ENCODE results near the gene UPF2.

The UPF2 gene

DNA sequence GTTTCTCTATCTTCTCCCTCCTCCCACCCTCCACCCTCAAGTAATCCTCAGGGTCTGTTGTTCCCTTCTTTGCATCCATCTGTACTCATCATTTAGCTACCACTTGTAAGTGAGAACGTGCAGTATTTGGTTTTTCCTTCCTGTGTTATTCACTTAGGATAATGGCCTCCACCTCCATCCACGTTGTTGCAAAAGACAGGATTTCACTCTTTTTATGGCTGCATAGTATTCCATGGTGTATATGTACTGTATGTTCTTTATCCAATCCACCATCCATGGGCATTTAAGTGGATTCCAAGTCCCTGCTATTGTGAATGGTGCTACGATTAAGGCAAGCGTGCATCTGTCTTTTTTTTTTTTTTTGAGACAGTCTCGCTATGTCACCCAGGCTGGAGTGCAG is 147.0 kb downstream of the UPF2 start:
- TF ChIP-seq GATA2 (IDR thresholded peaks at IDR 0.05; ENCODE audit: low read depth, low read length) = no peak
- TF ChIP-seq GATA3 (IDR thresholded peaks at IDR 0.05; ENCODE audit: low read depth, low read length) = no peak

DNA sequence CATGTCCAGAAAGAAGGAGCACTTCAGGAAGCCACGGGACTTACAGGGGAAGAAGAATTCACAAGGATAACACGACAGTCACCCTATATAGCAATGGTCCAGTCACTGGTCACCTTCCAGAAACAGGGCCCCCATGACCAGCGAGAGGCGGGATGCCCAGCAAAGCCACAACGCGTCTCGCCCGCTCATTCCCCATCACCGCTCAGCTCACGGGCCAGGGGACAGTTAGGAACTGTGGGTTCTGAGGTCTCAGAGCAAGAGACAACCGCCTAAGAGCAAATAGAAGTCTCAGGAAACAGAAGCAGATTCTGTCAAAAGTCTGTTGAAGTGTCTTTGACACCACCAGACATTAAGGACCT is 147.5 kb downstream of the UPF2 start:
- TF ChIP-seq GATA2 (IDR thresholded peaks at IDR 0.05; ENCODE audit: low read depth, low read length) (no peak), GATA3 (IDR thresholded peaks at IDR 0.05; ENCODE audit: low read depth, low read length) (no peak)

DNA sequence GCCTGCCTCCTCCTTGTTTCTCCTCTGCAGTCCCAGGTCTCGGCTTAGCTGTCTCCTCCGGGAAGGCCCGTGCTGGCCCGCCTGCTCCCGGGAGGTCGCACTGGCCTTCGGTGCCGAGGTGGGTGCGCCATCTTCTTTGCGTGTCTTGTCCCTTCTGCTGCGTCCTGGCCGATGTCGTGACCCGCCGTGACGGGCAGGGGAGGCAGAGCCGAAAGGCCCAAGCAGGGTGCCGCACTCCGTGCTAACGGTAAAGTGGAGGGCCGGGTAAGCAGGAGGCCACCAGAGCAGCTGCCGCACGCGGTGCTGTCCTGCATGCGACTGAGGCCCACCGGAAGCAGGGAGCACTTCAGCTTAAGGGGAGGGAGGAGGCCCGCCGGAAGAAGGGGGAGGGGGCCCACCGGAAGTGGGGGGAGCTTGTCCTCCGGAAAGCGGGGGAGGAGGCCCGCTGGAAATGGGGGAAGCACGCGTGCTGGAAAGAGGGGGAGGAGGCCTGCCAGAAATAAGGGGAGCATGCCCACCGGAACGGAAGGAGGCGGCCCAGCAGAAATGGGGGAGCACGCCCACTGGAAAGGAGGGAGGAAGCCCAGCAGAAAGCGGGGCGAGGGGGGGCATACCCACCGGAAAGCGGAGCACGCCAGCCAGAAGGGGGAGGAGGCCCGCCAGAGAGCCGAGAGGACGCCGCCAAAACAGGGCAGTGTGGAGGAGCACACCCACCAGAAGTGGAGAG is 148.1 kb downstream of the UPF2 start:
- no peak for TF ChIP-seq GATA3 (IDR thresholded peaks at IDR 0.05; ENCODE audit: low read depth, low read length)
- no peak for TF ChIP-seq GATA2 (IDR thresholded peaks at IDR 0.05; ENCODE audit: low read depth, low read length)

DNA sequence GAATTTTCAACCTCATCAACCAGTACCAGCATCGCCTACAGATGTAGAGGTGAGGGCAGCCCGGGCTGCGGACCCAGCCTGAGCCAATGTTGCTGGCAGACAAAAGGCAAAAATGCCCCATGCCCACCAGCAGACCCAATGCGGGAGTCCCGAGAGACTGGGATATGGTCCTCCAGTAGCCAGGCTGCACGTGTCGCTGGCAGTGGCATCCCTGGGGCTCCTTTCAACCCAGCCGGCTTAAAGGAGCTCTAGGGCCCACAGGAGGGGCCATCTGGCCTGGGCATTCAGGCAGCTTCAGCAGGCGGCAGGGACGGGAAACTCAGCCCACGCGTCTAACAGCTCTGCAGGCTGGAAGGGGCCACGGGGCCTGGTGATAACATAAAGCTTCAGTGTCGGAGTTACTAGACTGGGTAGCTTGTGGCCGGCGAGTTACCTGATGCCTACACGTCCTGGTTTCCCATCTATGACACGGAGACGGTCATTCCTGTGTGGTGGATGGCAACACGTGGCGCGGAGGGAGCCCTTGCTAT is 148.8 kb downstream of the UPF2 start:
- TF ChIP-seq GATA2 (IDR thresholded peaks at IDR 0.05; ENCODE audit: low read depth, low read length) = no peak
- no peak for TF ChIP-seq GATA3 (IDR thresholded peaks at IDR 0.05; ENCODE audit: low read depth, low read length)

DNA sequence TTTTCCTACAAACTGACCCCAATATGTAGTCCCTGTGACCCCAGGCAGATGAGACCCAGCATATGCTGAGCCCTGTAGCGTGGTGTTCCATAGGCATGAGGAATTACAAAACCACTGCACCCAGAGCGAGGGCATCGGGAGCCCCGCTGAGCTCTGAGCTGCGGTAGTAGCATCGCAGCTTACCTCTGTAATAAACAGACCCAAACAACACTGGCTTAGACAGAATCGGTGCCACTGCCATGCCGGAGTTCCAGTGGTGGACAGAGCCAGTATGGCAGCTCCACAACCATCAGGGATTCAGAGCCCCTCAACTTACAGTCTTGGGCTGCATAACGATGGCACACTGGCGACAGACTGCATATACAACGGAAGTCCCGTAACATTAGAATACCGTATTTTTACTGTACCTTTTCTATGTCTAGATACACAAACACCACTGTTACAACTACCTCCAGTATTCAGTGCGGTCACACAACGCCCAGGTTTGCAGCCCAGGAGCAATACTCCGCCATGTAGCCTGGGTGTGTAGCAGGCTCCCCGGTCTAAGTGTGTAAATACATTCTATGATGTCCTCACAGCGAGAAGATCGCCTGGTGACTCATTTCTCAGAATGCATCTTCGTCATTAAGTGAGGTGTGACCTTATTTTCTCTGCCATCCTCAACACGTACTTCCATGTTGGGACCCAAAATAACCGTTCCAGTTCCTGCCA is 150.7 kb downstream of the UPF2 start:
- TF ChIP-seq GATA2 (IDR thresholded peaks at IDR 0.05; ENCODE audit: low read depth, low read length) (no peak), GATA3 (IDR thresholded peaks at IDR 0.05; ENCODE audit: low read depth, low read length) (no peak)

DNA sequence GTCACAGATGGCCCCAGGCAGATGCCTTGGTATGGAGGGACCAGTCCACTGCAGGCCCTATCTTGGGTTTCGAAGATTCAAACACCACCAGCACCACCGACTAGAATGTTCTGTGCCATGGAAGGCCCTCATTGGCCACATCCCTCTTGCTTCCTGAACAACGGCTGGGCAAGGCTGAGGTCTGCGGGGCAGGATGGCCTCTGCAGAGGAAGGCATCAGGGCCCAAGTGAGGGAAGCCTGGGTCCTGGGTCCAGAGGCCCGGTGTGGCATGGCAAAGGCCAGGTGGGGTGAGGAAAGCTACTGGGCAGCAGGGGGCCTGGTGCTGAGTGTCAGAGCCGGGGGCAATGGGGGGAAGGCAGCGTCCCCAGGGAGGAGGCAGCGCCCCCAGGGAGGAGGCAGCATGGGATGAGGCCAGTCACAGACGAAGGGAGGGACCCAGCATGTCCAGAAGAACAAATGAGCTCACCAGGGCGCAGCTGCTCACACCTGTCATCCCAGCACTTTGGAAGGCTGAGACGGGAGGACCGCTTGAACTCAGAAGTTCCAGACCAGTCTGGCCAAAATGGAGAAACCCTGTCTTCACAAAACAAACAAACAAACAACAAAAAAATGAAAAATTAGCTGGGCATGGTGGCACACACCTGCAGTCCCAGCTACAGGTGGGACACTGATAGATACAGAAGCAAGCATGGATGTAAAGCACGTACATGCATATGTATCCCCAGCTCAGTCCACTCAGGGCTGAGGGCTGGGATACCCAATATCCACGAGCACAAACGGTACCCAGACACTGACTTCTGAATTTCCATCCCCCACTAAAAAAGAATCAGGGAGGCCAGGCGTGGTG is 155.0 kb downstream of the UPF2 start:
- TF ChIP-seq GATA3 (IDR thresholded peaks at IDR 0.05; ENCODE audit: low read depth, low read length) = no peak
- no peak for TF ChIP-seq GATA2 (IDR thresholded peaks at IDR 0.05; ENCODE audit: low read depth, low read length)

DNA sequence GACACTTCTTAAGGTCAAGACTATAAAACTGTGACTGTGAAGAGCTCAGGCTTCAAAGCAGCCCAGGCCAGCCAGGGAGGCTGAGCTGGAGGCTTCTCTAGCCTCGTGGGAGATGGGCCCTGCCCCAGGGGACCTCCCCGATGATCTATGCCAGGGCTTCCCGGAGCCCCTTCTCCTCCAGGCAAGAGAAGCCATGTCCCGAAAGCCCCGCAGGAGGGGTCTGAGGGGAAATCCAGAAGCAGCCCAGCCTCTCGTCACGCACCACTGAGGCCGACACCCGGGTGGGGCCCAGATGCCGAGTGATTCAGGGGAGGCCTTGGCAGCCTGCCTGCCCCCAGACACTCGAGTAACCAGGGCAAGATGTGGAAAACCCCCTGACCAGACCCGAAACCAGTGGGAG is 155.8 kb downstream of the UPF2 start:
- TF ChIP-seq GATA2 (IDR thresholded peaks at IDR 0.05; ENCODE audit: low read depth, low read length) (no peak), GATA3 (IDR thresholded peaks at IDR 0.05; ENCODE audit: low read depth, low read length) (no peak)

DNA sequence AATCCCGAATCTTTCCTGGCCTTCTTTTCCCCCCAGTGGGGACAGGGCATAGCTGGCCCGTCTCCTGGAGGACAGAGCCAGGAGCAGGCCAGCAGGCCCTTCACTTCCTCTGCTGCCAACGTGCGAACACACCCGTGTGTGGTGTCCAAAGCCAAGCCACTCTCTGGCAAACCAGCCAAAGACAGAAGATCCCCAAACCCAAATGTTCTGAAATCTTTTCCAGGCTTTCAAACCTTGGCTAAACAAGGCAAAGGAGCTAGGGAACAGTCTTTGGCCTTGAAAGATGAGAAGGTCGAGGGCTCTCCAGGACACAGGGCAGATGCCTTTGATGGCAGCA is 156.5 kb downstream of the UPF2 start:
- TF ChIP-seq GATA2 (IDR thresholded peaks at IDR 0.05; ENCODE audit: low read depth, low read length) (no peak), GATA3 (IDR thresholded peaks at IDR 0.05; ENCODE audit: low read depth, low read length) (no peak)

DNA sequence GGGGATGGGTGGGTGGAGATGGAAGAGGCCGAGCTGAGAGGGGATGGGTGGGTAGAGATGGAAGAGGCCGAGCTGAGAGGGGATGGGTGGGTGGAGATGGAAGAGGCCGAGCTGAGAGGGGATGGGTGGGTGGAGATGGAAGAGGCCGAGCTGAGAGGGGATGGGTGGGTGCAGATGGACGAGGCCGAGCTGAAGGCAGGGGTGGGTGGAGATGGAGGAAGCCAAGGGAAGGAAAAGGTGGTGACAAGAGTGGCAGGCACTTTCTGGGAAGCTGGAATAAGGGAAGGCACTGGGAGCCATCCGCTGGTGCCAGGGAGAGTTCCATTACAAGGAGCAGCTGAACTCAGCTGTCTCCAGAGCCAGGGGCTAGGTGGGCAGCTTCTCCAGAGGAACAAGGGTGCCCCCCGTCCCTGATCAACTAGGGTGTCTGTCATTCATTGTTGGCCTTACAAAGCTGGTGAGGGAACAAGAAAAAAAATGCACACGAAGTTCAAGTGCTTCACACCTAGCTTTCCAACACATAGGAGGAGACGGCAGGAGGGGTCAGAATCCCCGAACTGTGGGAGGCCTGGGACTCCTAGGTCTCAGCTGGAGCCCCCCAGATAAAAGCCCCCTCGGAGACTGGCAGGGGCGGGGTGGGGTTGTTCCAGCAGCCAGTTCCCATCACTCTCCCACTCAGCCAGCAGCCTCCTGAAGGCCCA is 157.0 kb downstream of the UPF2 start:
- TF ChIP-seq GATA2 (IDR thresholded peaks at IDR 0.05; ENCODE audit: low read depth, low read length) (no peak), GATA3 (IDR thresholded peaks at IDR 0.05; ENCODE audit: low read depth, low read length) (no peak)

DNA sequence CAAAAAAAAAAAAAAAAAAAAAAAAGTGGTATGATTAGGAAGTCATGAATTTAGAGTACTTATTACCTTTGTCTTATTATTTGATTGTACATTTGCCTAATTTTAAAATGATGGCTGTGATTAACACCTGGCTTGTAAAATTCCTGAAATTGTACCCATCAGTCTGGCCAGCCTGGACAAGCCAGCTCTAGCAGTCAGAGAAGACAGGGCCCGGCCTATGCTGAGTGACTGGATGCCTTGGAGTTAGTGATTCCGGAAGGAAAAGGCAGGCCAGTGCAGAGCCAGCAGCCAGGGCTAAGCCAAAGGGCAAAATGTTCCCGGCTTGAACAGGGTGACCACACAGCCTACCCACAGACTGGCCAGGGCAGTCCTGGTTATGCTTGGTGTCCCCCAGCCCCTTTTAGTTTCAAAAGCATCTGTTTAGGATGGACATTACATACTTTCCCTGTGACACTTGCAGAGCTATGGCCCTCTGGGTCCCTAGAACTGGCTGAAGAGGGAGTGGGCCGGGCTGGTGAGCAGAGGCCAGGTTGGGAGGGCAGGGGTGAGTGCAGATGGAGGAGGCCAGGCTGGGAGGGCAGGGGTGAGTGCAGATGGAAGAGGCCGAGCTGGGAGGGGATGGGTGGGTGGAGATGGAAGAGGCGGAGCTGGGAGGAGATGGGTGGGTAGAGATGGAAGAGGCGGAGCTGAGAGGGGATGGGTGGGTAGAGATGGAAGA is 157.7 kb downstream of the UPF2 start:
- TF ChIP-seq GATA2 (IDR thresholded peaks at IDR 0.05; ENCODE audit: low read depth, low read length) = no peak
- TF ChIP-seq GATA3 (IDR thresholded peaks at IDR 0.05; ENCODE audit: low read depth, low read length) = no peak

DNA sequence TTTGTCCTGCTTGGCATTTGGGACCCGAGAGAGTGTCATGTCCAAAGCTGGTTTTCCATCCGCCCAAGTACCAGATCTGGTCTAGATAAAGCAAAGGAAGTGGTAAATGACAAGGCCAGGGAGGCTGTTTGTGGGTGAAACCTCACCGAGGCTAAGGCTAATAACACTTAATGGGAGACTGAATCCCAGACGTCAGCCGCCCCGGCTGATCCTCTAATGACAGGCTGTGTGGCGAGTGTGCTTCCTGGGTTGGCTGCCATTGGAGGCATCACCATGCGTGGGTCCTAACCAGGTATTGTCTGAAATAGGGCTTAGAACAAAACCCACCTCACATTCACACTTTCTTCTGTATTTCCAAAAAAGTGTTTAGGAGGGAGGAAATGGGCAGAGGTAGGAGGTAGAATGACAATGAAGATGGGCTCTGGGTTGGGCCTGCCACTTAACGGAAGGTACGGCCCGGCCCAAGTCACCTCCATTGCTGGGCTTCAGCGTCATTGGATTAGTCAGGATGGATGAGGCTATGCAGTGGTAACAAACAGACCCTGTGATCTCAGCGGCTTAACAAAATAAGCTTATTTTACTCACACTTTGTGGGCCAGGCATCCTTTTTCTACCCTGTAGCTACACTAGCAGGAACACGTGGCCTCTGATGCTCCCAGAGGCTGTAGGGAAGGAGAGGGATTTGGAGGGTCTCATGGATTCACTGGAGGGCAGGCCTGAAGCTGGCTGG is 159.8 kb downstream of the UPF2 start:
- TF ChIP-seq GATA3 (IDR thresholded peaks at IDR 0.05; ENCODE audit: low read depth, low read length) (no peak), GATA2 (IDR thresholded peaks at IDR 0.05; ENCODE audit: low read depth, low read length) (no peak)

DNA sequence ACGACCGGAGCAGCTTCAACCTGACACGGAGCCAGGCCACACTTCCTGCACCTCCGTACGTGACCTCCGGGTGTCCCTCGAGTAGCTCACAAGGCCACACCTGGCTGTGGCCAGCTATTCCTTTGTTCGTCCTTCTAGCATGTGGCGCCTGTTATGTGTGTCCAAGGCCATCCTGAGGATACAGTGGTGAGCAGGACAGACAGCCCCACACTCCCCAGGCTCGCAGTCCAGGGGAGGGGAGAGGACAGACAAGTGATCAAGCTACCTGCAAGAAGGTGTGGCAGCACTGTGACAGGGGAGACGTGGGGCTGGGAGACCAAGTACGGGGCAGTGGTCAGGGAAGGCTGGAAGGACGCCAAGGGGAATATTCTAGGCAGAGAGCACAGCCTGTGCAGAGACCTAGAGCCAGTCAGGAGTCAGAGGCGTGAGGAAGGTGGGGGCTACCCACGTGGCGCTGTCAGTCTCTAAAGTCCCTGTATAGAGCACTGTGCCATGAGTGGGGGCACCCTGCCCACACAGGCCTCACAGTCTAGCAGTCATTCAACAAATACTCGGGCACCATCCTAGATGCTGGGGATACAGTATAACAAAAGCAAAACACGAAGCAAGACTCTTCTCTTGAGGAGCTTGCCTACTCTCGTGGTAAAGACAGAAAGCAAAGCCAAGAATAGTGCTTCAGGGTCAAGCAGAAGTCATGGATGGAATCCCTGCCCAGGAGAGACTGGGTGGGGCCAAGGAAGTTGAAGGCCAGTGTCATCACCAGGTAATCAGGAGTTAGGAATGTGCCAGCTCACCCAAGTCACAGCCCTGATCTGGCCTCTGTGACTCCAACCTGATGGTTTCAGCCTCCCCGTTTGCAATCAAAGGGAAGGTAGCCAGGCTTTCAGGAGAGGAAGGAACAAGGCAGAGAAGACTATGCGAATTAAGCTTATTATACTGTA is 160.9 kb downstream of the UPF2 start:
- no peak for TF ChIP-seq GATA2 (IDR thresholded peaks at IDR 0.05; ENCODE audit: low read depth, low read length)
- TF ChIP-seq GATA3 (IDR thresholded peaks at IDR 0.05; ENCODE audit: low read depth, low read length) = no peak

All from SH-SY5Y (cell line).